Measurements from ENCODE around the gene OR10A6.

DNA sequence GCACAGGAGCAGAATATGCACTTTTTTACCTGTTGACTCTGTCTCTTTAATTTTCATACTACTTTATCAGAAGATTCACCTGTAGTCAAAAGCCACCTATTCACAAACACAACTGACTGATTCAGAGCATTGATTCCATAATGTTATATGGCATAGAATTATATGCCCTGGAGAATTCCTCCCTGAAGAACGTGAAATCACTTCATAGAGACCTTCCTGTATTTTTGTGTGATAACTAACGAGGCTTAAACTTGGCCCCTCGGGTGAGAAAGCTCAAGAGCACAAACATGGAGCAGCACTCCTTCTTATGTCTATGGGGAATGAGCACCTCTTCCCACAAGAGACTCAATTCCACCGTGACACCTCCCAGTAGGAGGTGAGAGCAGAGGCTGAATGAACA, at the start of gene OR10A6:
- no peak for TF ChIP-seq POLR2A (IDR thresholded peaks at IDR 0.05)
- TF ChIP-seq, protein P1, sequence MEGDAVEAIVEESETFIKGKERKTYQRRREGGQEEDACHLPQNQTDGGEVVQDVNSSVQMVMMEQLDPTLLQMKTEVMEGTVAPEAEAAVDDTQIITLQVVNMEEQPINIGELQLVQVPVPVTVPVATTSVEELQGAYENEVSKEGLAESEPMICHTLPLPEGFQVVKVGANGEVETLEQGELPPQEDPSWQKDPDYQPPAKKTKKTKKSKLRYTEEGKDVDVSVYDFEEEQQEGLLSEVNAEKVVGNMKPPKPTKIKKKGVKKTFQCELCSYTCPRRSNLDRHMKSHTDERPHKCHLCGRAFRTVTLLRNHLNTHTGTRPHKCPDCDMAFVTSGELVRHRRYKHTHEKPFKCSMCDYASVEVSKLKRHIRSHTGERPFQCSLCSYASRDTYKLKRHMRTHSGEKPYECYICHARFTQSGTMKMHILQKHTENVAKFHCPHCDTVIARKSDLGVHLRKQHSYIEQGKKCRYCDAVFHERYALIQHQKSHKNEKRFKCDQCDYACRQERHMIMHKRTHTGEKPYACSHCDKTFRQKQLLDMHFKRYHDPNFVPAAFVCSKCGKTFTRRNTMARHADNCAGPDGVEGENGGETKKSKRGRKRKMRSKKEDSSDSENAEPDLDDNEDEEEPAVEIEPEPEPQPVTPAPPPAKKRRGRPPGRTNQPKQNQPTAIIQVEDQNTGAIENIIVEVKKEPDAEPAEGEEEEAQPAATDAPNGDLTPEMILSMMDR (IDR thresholded peaks at IDR 0.05) = no peak

Data from right lobe of liver (tissue), 4 donors.